DND-41 (cell line): ENCODE data around the gene VSTM5.

Experiments
- EZH2 ChIP-seq: IDR thresholded peaks from 3 replicates; pipeline ENCODE4 v1.6.1; 2012; ENCODE audit warnings: borderline replicate concordance, low read depth, mild to moderate bottlenecking, moderate library complexity, low read length, inconsistent platforms; ENCODE audit not compliant: severe bottlenecking
- TF ChIP-seq, protein P1 (sequence below): IDR thresholded peaks from 2 replicates; pipeline ENCODE4 v1.5.1; 2012; ENCODE audit warnings: borderline replicate concordance, low read length, moderate library complexity, mild to moderate bottlenecking; ENCODE audit not compliant: poor library complexity, severe bottlenecking; ENCODE audit errors: extremely low read depth

DNA sequence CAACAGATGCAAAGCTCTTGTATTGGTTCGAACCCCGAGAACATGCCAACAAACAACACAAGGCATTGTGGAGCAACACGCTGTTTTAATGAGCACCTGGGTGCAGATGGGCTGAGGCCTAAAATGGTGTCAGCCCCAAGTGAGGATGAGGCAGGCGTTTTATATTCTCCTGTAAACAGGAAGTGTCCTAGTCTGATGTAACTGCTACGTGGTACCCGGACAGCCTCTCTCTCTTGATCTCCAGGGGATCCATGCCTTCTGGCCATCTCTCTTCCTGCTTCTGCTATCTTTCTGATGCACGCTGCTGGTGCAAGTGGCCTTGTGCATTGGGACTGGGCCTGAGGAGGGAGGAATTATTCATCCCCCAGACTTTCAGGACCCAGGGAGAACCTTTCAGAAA is 19.4 kb upstream of the VSTM5 start:
- TF ChIP-seq, protein P1, sequence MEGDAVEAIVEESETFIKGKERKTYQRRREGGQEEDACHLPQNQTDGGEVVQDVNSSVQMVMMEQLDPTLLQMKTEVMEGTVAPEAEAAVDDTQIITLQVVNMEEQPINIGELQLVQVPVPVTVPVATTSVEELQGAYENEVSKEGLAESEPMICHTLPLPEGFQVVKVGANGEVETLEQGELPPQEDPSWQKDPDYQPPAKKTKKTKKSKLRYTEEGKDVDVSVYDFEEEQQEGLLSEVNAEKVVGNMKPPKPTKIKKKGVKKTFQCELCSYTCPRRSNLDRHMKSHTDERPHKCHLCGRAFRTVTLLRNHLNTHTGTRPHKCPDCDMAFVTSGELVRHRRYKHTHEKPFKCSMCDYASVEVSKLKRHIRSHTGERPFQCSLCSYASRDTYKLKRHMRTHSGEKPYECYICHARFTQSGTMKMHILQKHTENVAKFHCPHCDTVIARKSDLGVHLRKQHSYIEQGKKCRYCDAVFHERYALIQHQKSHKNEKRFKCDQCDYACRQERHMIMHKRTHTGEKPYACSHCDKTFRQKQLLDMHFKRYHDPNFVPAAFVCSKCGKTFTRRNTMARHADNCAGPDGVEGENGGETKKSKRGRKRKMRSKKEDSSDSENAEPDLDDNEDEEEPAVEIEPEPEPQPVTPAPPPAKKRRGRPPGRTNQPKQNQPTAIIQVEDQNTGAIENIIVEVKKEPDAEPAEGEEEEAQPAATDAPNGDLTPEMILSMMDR, result no peak
- no peak for TF ChIP-seq EZH2
